HG03521 (cell line): Measurements from ENCODE around the gene TRIM37.
"Not testable (repeated sequence)": the region's sequence is repeated elsewhere in the genome, so short reads cannot be mapped to it uniquely, and the experiment has no call there.

ENCODE experiments used
- ATAC-seq: cut with Tn5 transposase; IDR thresholded peaks from one replicate; pipeline ENCODE4 v1.9.1; 2021; ENCODE audit warnings: mild to moderate bottlenecking, moderate library complexity; ENCODE audit not compliant: unreplicated experiment

TRIM37 gene

GRCh38 chr17:59115474-59115873 lies 8.8 kb upstream of the TRIM37 start:
- no peak for ATAC-seq

- no peak for ATAC-seq
Measured at GRCh38 chr17:59111539-59111938, 4.9 kb upstream of the TRIM37 start.

DNA sequence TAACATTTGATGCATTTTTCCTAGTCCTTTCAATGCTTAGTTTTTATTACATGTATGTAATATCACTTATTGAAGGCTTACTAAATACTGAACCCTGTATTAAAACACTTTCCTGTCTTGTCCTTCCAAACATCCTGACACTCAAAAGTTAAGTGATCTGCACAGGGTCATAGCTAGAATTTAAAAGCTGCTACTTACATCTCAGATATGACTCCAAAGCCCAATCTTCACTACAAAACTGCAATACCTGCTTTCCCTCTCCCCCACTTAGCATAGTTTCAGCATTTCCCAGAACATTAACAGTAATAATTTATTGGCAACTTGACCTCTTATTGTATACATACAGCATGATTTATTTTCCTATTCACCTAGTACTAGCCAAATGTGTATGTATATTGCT lies 4.3 kb upstream of the TRIM37 start:
- no peak for ATAC-seq

- no peak for ATAC-seq
Measured at GRCh38 chr17:59108400-59109102, 1.9 kb upstream of the TRIM37 start.

- no peak for ATAC-seq
Measured at GRCh38 chr17:59107306-59107670, 608 bp upstream of the TRIM37 start.

- no peak for ATAC-seq
Measured at GRCh38 chr17:59105852-59106462, 723 bp downstream of the TRIM37 start.

GRCh38 chr17:59101178-59101577 lies 5.5 kb downstream of the TRIM37 start:
- ATAC-seq = no peak

GRCh38 chr17:59097876-59098275 lies 8.8 kb downstream of the TRIM37 start:
- no peak for ATAC-seq

DNA sequence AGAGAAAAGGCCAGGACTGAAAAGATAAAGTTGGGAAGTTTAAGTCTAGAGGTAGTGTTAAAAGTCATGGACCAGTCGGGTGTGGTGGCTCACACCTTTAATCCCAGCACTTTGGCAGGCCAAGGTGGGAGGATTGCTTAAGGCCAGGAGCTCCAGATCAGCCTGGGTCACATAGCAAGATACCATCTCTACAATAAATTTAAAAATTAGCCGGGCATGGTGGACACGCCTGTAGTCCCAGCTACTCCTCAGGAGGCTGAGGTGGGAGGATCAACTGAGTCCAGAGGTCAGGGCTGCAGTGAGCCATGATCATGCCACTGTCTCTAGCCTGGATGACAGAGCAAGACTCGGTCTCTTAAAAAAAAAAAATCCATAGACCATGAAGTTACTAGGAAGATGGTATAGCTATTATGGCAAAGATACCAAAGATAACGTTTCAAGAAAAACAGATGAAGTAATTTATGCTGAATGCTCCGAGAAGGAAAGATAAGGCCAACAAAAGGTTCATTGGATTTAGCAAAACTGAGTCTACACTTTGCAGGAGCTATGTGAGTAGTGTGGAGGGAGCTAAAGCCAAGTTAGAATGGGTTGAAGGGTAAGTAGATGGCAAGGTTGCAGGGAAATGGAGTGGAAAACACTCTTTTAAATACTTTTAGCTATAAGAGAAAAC lies 11.7 kb downstream of the TRIM37 start:
- no peak for ATAC-seq

- no peak for ATAC-seq
Measured at GRCh38 chr17:59093702-59094231, 12.9 kb downstream of the TRIM37 start.

- no peak for ATAC-seq
Measured at GRCh38 chr17:59093145-59093701, 13.5 kb downstream of the TRIM37 start.

- not testable (repeated sequence) for ATAC-seq
Measured at GRCh38 chr17:59090593-59090992, 16.1 kb downstream of the TRIM37 start.

DNA sequence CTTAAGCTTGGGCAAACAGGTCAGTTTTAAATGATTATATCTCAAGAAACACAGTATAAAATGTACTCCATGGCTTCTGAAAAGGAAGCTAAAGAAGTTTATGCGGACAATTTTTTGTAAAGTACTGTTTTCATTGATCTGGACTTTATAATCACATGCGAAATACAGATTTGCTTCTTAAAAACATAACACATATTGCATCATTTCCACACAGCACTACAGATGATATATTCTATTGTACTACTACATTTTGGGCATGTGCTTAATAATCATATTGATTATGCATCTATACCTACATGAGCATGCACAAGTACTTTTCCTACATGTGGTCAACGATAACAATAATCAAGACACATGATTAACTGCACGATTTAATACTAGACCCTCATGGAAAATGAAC lies 22.5 kb downstream of the TRIM37 start:
- ATAC-seq = no peak

GRCh38 chr17:59074494-59074893 lies 32.2 kb downstream of the TRIM37 start:
- ATAC-seq = no peak

DNA sequence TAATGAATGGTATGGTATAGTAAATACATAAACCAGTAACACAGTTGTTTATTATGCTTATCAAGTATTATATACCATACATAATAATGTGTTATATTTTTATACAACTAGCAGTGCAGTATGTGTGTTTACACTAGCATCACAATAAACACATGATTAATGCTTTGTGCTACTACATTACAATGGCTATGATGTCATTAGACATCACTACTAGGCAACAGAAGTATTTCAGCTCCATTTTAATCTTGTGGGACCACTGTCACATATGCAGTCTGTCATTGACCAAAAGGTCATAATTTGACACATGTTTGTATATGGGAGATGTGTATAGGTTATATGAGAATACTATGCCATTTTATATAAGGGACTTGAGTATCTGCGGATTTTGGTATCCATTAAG lies 32.7 kb downstream of the TRIM37 start:
- ATAC-seq = no peak

GRCh38 chr17:59069856-59070255 lies 36.8 kb downstream of the TRIM37 start:
- ATAC-seq = no peak

GRCh38 chr17:59067756-59068155 lies 38.9 kb downstream of the TRIM37 start:
- no peak for ATAC-seq

- ATAC-seq = no peak
Measured at GRCh38 chr17:59067340-59067739, 39.3 kb downstream of the TRIM37 start.

GRCh38 chr17:59062509-59062908 lies 44.2 kb downstream of the TRIM37 start:
- ATAC-seq = no peak

DNA sequence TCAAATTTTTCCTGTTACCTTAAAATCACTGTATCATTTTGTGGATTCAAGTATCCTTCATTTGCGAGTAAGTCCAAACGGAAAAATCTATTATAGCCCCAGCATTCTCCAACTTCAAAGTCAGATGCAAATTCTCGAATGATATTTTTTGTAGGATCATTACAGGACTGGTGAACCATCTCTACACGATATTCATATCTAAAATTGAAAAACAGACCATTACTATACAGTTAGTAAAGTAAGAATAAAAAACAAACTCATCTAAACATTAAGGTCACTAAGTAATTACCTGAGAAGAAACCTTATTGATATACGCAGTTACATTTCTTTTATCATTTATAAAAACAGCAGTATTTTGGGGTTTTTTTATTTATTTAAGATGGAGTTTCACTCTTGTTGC lies 49.8 kb downstream of the TRIM37 start:
- no peak for ATAC-seq

DNA sequence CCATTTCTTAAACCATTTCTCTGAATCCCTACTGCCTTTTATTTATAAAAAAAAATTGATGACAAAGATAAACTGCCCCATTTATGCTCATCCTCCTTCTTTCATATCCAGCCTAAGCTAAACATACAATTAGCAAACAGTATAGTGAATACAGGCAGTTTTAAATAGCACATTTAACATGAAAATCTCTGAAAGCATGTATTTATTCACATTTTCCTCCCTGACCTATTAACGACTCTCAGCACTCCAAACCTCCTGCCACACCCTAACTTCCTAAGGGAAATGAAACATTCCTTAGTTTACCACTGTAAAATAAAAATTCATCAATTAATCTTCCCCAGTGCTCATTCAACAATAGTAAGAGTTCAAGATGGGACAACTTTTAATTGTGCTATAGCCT lies 56.9 kb downstream of the TRIM37 start:
- ATAC-seq = no peak

- ATAC-seq = no peak
Measured at GRCh38 chr17:59047616-59048015, 59.1 kb downstream of the TRIM37 start.
